ENCODE data around the gene CELA2A. TPM values are rescaled to one million over a fixed set of nuclear protein-coding genes. Genes with fewer than 3 reads are reported as not detected.

Gene CELA2A
- total and polyA plus RNA-seq, 10 of the 15 experiments (the other 5 are each of a cell fraction or from before 2014, with no cell fraction given): 0.90 TPM; not detected in 9

- Histone ChIP-seq H3K4me1 (ENCODE audit: control insufficient read depth, insufficient read depth, low read length) (peaks cover 9% of the 10 kb centered on the region), H3K9me3 (replicated peaks; ENCODE audit: control insufficient read depth, insufficient read depth, low read length) (no peaks in the 10 kb centered on the region), H3K79me2 (ENCODE audit: control insufficient read depth, insufficient read depth, low read length) (no peaks in the 10 kb centered on the region), H3K4me3 (no peak overlapping the region), H3K9ac (ENCODE audit: control insufficient read depth, insufficient read depth, low read length) (no peak overlapping the region), H2AFZ (ENCODE audit: control insufficient read depth, low read depth, low read length) (no peak overlapping the region), H3K27ac (ENCODE audit: control insufficient read depth, insufficient read depth) (no peak overlapping the region), H4K20me1 (ENCODE audit: control insufficient read depth, insufficient read depth) (no peaks in the 10 kb centered on the region), H3K36me3 (ENCODE audit: control insufficient read depth in 2 of 2, insufficient read depth in 2 of 2, low read length in 1 of 2) (no peaks in the 10 kb centered on the region; a peak in 1 of 4 replicates), H3K4me2 (ENCODE audit: control insufficient read depth, insufficient read depth) (no peak overlapping the region), H3K27me3 (replicated peaks in 1 of 2; ENCODE audit: control insufficient read depth in 2 of 2, insufficient read depth in 2 of 2, low read length in 1 of 2) (no peaks in the 10 kb centered on the region)
- in situ Hi-C loops (cut with MboI) (no loop called here), intact Hi-C loops (cut with micrococcal nuclease; ENCODE audit: unreplicated experiment) (no loop called here)
- 80% methylated on average over 4 of the region's 4 CpGs for whole genome bisulfite sequencing (ENCODE audit: insufficient coverage, insufficient replicate concordance, low lambda C conversion rate, missing lambda C conversion rate)
- ChIA-PET POLR2A (interaction anchor here (1.0 kb wide), 1 partner anchor 11 kb away, joined by 3 read pairs; the partner anchor contains the start of gene CASP9), CTCF (interaction anchor here (1.5 to 2.5 kb wide), 2 partner anchors 12 to 13 kb away, joined by 4 to 8 read pairs; no protein-coding TSS in a partner anchor), SMC1A (ENCODE audit: uncharacterized antibody, unreplicated experiment) (interaction anchor here (0.7 kb wide), 1 partner anchor 190 kb away, joined by 4 read pairs; no protein-coding TSS in a partner anchor), RAD21 (ENCODE audit: unreplicated experiment) (no interaction called here)
- FAIRE-seq: no peak
- no peak for ATAC-seq
- no TSS peak for BruUV-seq (replicated peaks)
- TF ChIP-seq SIN3A (IDR thresholded peaks at IDR 0.05; ENCODE audit: low read depth, low read length): no peak
- no peak for TF ChIP-seq SKIL (IDR thresholded peaks at IDR 0.05; ENCODE audit: low read depth, poor library complexity, severe bottlenecking)
- TF ChIP-seq E2F8 (IDR thresholded peaks at IDR 0.05; ENCODE audit: low read depth, partially characterized antibody): no peak
- no peak for TF ChIP-seq JUNB (IDR thresholded peaks at IDR 0.05)
- no peak for TF ChIP-seq SP1 (IDR thresholded peaks at IDR 0.05; ENCODE audit: low read depth, low read length)
- no peak for TF ChIP-seq CREB1 (IDR thresholded peaks at IDR 0.05; ENCODE audit: low read depth)
- TF ChIP-seq SMAD5 (IDR thresholded peaks at IDR 0.05; ENCODE audit: low read depth): no peak
- no peak for TF ChIP-seq PAX8 (IDR thresholded peaks at IDR 0.05)
- no peak for TF ChIP-seq KLF5 (IDR thresholded peaks at IDR 0.05; ENCODE audit: partially characterized antibody)
- TF ChIP-seq KAT2A (conservative IDR thresholded peaks at IDR 0.05; ENCODE audit: control insufficient read depth, low read depth, low read length): no peak
- no peak for TF ChIP-seq RUNX3 (IDR thresholded peaks at IDR 0.05; ENCODE audit: low read length)
- TF ChIP-seq POLR2AphosphoS2 (IDR thresholded peaks at IDR 0.05; ENCODE audit: low read depth, low read length): no peak
- no peak for TF ChIP-seq IRF3 (IDR thresholded peaks at IDR 0.05)
- TF ChIP-seq RAD21 (IDR thresholded peaks at IDR 0.05; ENCODE audit: insufficient read depth, low read depth, low read length): no peak
- TF ChIP-seq EZH2 (IDR thresholded peaks at IDR 0.05; ENCODE audit: borderline replicate concordance, control insufficient read depth, low read depth, low read length): no peak
- no peak for TF ChIP-seq KDM1A (IDR thresholded peaks at IDR 0.05; ENCODE audit: borderline replicate concordance)
- TF ChIP-seq ZBED1 (IDR thresholded peaks at IDR 0.05; ENCODE audit: borderline replicate concordance): no peak
- no peak for TF ChIP-seq TCF3 (IDR thresholded peaks at IDR 0.05; ENCODE audit: borderline replicate concordance, insufficient read depth, low read depth, low read length)
- no peak for TF ChIP-seq TBL1XR1 (IDR thresholded peaks at IDR 0.05; ENCODE audit: low read depth, low read length)
- TF ChIP-seq PBX3 (IDR thresholded peaks at IDR 0.05; ENCODE audit: insufficient replicate concordance, low read depth, low read length): no peak
- DNase-seq (ENCODE audit: low read depth, low spot score): no peak
Measured at GRCh38 chr1:15513192-15513591, 56.7 kb downstream of the CELA2A start.
